ENCODE results near the gene NEURL1B.

NEURL1B gene

GRCh38 chr5:172713113-172713808, 72.2 kb downstream of the NEURL1B start:
- TF ChIP-seq CTCF (conservative IDR thresholded peaks at IDR 0.05; ENCODE audit: control insufficient read depth, insufficient read depth, low read depth, low read length) = peak; percentile 84
- no peak overlapping the region for H3K4me3 ChIP-seq (ENCODE audit: control insufficient read depth, low read depth, low read length)
- no peak for DNase-seq (ENCODE audit: low read depth)

- DNase-seq (ENCODE audit: low read depth) = no peak
- H3K4me3 ChIP-seq (ENCODE audit: control insufficient read depth, low read depth, low read length) = no peak overlapping the region
- TF ChIP-seq CTCF (conservative IDR thresholded peaks at IDR 0.05; ENCODE audit: control insufficient read depth, insufficient read depth, low read depth, low read length) = no peak
Measured at GRCh38 chr5:172713809-172714490, 72.9 kb downstream of the NEURL1B start.

GRCh38 chr5:172714491-172715420, 73.7 kb downstream of the NEURL1B start:
- DNase-seq (ENCODE audit: low read depth) = peak; percentile 49
- no peak overlapping the region for H3K4me3 ChIP-seq (ENCODE audit: control insufficient read depth, low read depth, low read length)
- TF ChIP-seq CTCF (conservative IDR thresholded peaks at IDR 0.05; ENCODE audit: control insufficient read depth, insufficient read depth, low read depth, low read length) = peak; percentile 71

GRCh38 chr5:172715421-172715780, 74.3 kb downstream of the NEURL1B start:
- no peak for DNase-seq (ENCODE audit: low read depth)
- H3K4me3 ChIP-seq (ENCODE audit: control insufficient read depth, low read depth, low read length) = no peak overlapping the region
- no peak for TF ChIP-seq CTCF (conservative IDR thresholded peaks at IDR 0.05; ENCODE audit: control insufficient read depth, insufficient read depth, low read depth, low read length)

- TF ChIP-seq CTCF (conservative IDR thresholded peaks at IDR 0.05; ENCODE audit: control insufficient read depth, insufficient read depth, low read depth, low read length) = no peak
- DNase-seq (ENCODE audit: low read depth) = no peak
- H3K4me3 ChIP-seq (ENCODE audit: control insufficient read depth, low read depth, low read length) = no peak overlapping the region
Measured at GRCh38 chr5:172715931-172716682, 75.0 kb downstream of the NEURL1B start.

- peak; percentile 84 for DNase-seq (ENCODE audit: low read depth)
- no peak overlapping the region for H3K4me3 ChIP-seq (ENCODE audit: control insufficient read depth, low read depth, low read length)
- TF ChIP-seq CTCF (conservative IDR thresholded peaks at IDR 0.05; ENCODE audit: control insufficient read depth, insufficient read depth, low read depth, low read length) = peak; percentile 79
Measured at GRCh38 chr5:172716796-172717313, 75.8 kb downstream of the NEURL1B start.
